ENCODE data around the gene TATDN2.

The TATDN2 gene

GRCh38 chr3:10206166-10206511, 42.1 kb upstream of the TATDN2 start:
- ChIA-PET CTCF (no interaction called here), POLR2A (no interaction called here)
- DNase-seq (ENCODE audit: extremely low spot score): no peak
- TF ChIP-seq HDGF (IDR thresholded peaks at IDR 0.05; ENCODE audit: borderline replicate concordance): no peak
- no peak for TF ChIP-seq L3MBTL2 (conservative IDR thresholded peaks at IDR 0.05)
- TF ChIP-seq SP1 (IDR thresholded peaks at IDR 0.05): no peak
- TF ChIP-seq CTBP1 (IDR thresholded peaks at IDR 0.05; ENCODE audit: borderline replicate concordance): no peak
- TF ChIP-seq ELF4 (IDR thresholded peaks at IDR 0.05): no peak
- no peak for TF ChIP-seq ARNT (IDR thresholded peaks at IDR 0.05)
- no peak for TF ChIP-seq FOXM1 (IDR thresholded peaks at IDR 0.05; ENCODE audit: borderline replicate concordance)
- TF ChIP-seq FOXA1 (IDR thresholded peaks at IDR 0.05): no peak
- no peak for TF ChIP-seq PKNOX1 (IDR thresholded peaks at IDR 0.05)
- no peak for TF ChIP-seq BHLHE40 (IDR thresholded peaks at IDR 0.05; ENCODE audit: borderline replicate concordance)
- TF ChIP-seq SUZ12 (IDR thresholded peaks at IDR 0.05): no peak
- TF ChIP-seq NFRKB (IDR thresholded peaks at IDR 0.05): no peak
- no peak for TF ChIP-seq FOXK2 (IDR thresholded peaks at IDR 0.05)
- no peak for TF ChIP-seq TARDBP (IDR thresholded peaks at IDR 0.05)
- no peak for TF ChIP-seq LEF1 (IDR thresholded peaks at IDR 0.05; ENCODE audit: borderline replicate concordance)
- no peak for TF ChIP-seq ZNF384 (IDR thresholded peaks at IDR 0.05)

GRCh38 chr3:10213156-10213792, 35.0 kb upstream of the TATDN2 start:
- ChIA-PET CTCF (no interaction called here), POLR2A (interaction anchor here (1.2 kb wide), 1 partner anchor 9 kb away, joined by 3 read pairs; no protein-coding TSS in a partner anchor)
- TF ChIP-seq FOXA1 (IDR thresholded peaks at IDR 0.05) (no peak), L3MBTL2 (conservative IDR thresholded peaks at IDR 0.05) (no peak), BHLHE40 (IDR thresholded peaks at IDR 0.05; ENCODE audit: borderline replicate concordance) (no peak), FOXM1 (IDR thresholded peaks at IDR 0.05; ENCODE audit: borderline replicate concordance) (no peak), PKNOX1 (IDR thresholded peaks at IDR 0.05) (no peak), ZNF384 (IDR thresholded peaks at IDR 0.05) (no peak), HDGF (IDR thresholded peaks at IDR 0.05; ENCODE audit: borderline replicate concordance) (no peak)

GRCh38 chr3:10215578-10216368, 32.5 kb upstream of the TATDN2 start:
- CTCF ChIA-PET: no interaction called here
- POLR2A ChIA-PET: no interaction called here
- TF ChIP-seq NFRKB (IDR thresholded peaks at IDR 0.05): no peak
- TF ChIP-seq ELF4 (IDR thresholded peaks at IDR 0.05): no peak
- TF ChIP-seq ARNT (IDR thresholded peaks at IDR 0.05): no peak
- no peak for TF ChIP-seq CTBP1 (IDR thresholded peaks at IDR 0.05; ENCODE audit: borderline replicate concordance)
- TF ChIP-seq SP1 (IDR thresholded peaks at IDR 0.05): no peak
- TF ChIP-seq ZNF384 (IDR thresholded peaks at IDR 0.05): no peak
- TF ChIP-seq HDGF (IDR thresholded peaks at IDR 0.05; ENCODE audit: borderline replicate concordance): no peak
- no peak for TF ChIP-seq FOXK2 (IDR thresholded peaks at IDR 0.05)
- TF ChIP-seq FOXA1 (IDR thresholded peaks at IDR 0.05): no peak
- no peak for TF ChIP-seq PKNOX1 (IDR thresholded peaks at IDR 0.05)
- no peak for TF ChIP-seq LEF1 (IDR thresholded peaks at IDR 0.05; ENCODE audit: borderline replicate concordance)
- TF ChIP-seq L3MBTL2 (conservative IDR thresholded peaks at IDR 0.05): no peak

More at GRCh38 chr3:10213156-10213792, 35.0 kb upstream of the TATDN2 start:
- no peak for DNase-seq (ENCODE audit: extremely low spot score)

GRCh38 chr3:10217359-10217758, 30.9 kb upstream of the TATDN2 start:
- TF ChIP-seq NFRKB (IDR thresholded peaks at IDR 0.05) (no peak), BHLHE40 (IDR thresholded peaks at IDR 0.05; ENCODE audit: borderline replicate concordance) (no peak), LEF1 (IDR thresholded peaks at IDR 0.05; ENCODE audit: borderline replicate concordance) (no peak), ELF4 (IDR thresholded peaks at IDR 0.05) (no peak), CTBP1 (IDR thresholded peaks at IDR 0.05; ENCODE audit: borderline replicate concordance) (no peak), FOXK2 (IDR thresholded peaks at IDR 0.05) (no peak), L3MBTL2 (conservative IDR thresholded peaks at IDR 0.05) (no peak), SUZ12 (IDR thresholded peaks at IDR 0.05) (no peak), FOXA1 (IDR thresholded peaks at IDR 0.05) (no peak), PKNOX1 (IDR thresholded peaks at IDR 0.05) (no peak), FOXM1 (IDR thresholded peaks at IDR 0.05; ENCODE audit: borderline replicate concordance) (no peak), ZNF384 (IDR thresholded peaks at IDR 0.05) (no peak), ARNT (IDR thresholded peaks at IDR 0.05) (no peak), TARDBP (IDR thresholded peaks at IDR 0.05) (no peak), HDGF (IDR thresholded peaks at IDR 0.05; ENCODE audit: borderline replicate concordance) (no peak)
- DNase-seq (ENCODE audit: extremely low spot score): no peak
- CTCF ChIA-PET: no interaction called here
- POLR2A ChIA-PET: no interaction called here

More at GRCh38 chr3:10215578-10216368, 32.5 kb upstream of the TATDN2 start:
- no peak for DNase-seq (ENCODE audit: extremely low spot score)

- ChIA-PET POLR2A (no interaction called here), CTCF (no interaction called here)
- DNase-seq (ENCODE audit: extremely low spot score): no peak
- no peak for TF ChIP-seq FOXA1 (IDR thresholded peaks at IDR 0.05)
- TF ChIP-seq FOXK2 (IDR thresholded peaks at IDR 0.05): no peak
- no peak for TF ChIP-seq BHLHE40 (IDR thresholded peaks at IDR 0.05; ENCODE audit: borderline replicate concordance)
- TF ChIP-seq ARNT (IDR thresholded peaks at IDR 0.05): no peak
- TF ChIP-seq FOXM1 (IDR thresholded peaks at IDR 0.05; ENCODE audit: borderline replicate concordance): no peak
- no peak for TF ChIP-seq CTBP1 (IDR thresholded peaks at IDR 0.05; ENCODE audit: borderline replicate concordance)
- no peak for TF ChIP-seq SUZ12 (IDR thresholded peaks at IDR 0.05)
- no peak for TF ChIP-seq HDGF (IDR thresholded peaks at IDR 0.05; ENCODE audit: borderline replicate concordance)
- no peak for TF ChIP-seq NFRKB (IDR thresholded peaks at IDR 0.05)
- no peak for TF ChIP-seq ELF4 (IDR thresholded peaks at IDR 0.05)
Observed at GRCh38 chr3:10219737-10220136, 28.5 kb upstream of the TATDN2 start.

Measured in HEK293T (cell line).